HepG2 (cell line): ENCODE results near the gene GRK4. TPM values are rescaled to one million over a fixed set of nuclear protein-coding genes. Genes with fewer than 3 reads are reported as not detected.
"Not testable (repeated sequence)": the region's sequence is repeated elsewhere in the genome, so short reads cannot be mapped to it uniquely, and the experiment has no call there.

Experiments
- ATAC-seq: fragments of 200-7000 bp; cut with Tn5 transposase; 3 replicates; pipeline ENCODE4 v1.9.1; 2020; ENCODE audit warnings: mild to moderate bottlenecking, moderate library complexity
- BruUV-seq: library from RNA; stranded (reverse); fragments of 400-500 nt; replicated peaks from 2 replicates; lab custom pipeline; 2021; lab: Mats Ljungman, UMichigan
- CTCF ChIA-PET: fragments of 300-600 bp; formaldehyde crosslinking; extraction: SDS; loops from one replicate; lab custom pipeline; 2021; ENCODE audit warnings: low total read pairs, inconsistent platforms, low intra/inter-chr PET ratio; lab: Yijun Ruan, JAX
- POLR2A ChIA-PET: fragments of 350-600 bp; sonication (Branson Sonifier 250); formaldehyde crosslinking; loops from one replicate; lab custom pipeline; 2020; ENCODE audit warnings: antibody characterized with exemption, inconsistent platforms; lab: Yijun Ruan, JAX
- DNase-seq: peaks from one replicate; pipeline ENCODE4 v3.0.0-alpha.2; 2015; ENCODE audit warnings: low spot score
- FAIRE-seq: peaks from 3 replicates; lab custom pipeline; 2011; peaks lifted over from hg19 to GRCh38; lab: Jason Lieb, UNC
- H2AFZ ChIP-seq: one replicate; pipeline ENCODE4 v1.6.1; 2011; ENCODE audit warnings: low read length, inconsistent platforms
- H3K27ac ChIP-seq: fragments of 300-600 bp; 3 replicates; pipeline ENCODE4 v1.8.0; 2011; ENCODE audit warnings: mixed run types, mild to moderate bottlenecking, mixed read lengths, low read length, inconsistent platforms; ENCODE audit not compliant: insufficient read depth; ENCODE audit errors: extremely low read length
- H3K27me3 ChIP-seq, 2 experiments: fragments of 200-600 bp in 1 of 2; 2 replicates in 1 of 2; 3 replicates in 1 of 2; pipeline versions ENCODE4 v1.6.0 to v1.8.0; 2011; ENCODE audit warnings: low read length in 2 of 2, mild to moderate bottlenecking in 2 of 2, moderate library complexity in 2 of 2, inconsistent platforms in 1 of 2; ENCODE audit not compliant: insufficient read depth in 2 of 2, control insufficient read depth in 1 of 2
- H3K36me3 ChIP-seq, 2 experiments: fragments of 200-600 bp in 1 of 2; replicated peaks in 1 of 2; 2 replicates in 1 of 2; 3 replicates in 1 of 2; pipeline versions ENCODE4 v1.5.1 to v1.8.0; 2011; ENCODE audit warnings: low read length in 2 of 2, inconsistent platforms in 1 of 2; ENCODE audit not compliant: insufficient read depth in 2 of 2, control insufficient read depth in 1 of 2
- H3K4me1 ChIP-seq: 2 replicates; pipeline ENCODE4 v1.5.1; 2012; ENCODE audit warnings: low read length, inconsistent platforms; ENCODE audit not compliant: insufficient read depth
- H3K4me2 ChIP-seq: 2 replicates; pipeline ENCODE4 v1.6.0; 2011; ENCODE audit warnings: low read depth, low read length, inconsistent platforms
- H3K4me3 ChIP-seq, 3 experiments: fragments of 200-600 bp in 1 of 3; sonication (generic), shearing (Covaris generic) in 1 of 3; replicated peaks in 1 of 3; 2 replicates each; pipeline ENCODE4 v1.5.1; 2011 to 2016; ENCODE audit warnings: low read length in 3 of 3, inconsistent platforms in 2 of 3, low read depth in 2 of 3, mild to moderate bottlenecking in 2 of 3, control low read depth in 1 of 3, mixed read lengths in 1 of 3; ENCODE audit not compliant: insufficient read depth in 1 of 3
- H3K79me2 ChIP-seq: one replicate; pipeline ENCODE4 v1.6.1; 2011; ENCODE audit warnings: low read length, inconsistent platforms; ENCODE audit not compliant: insufficient read depth
- H3K9ac ChIP-seq: 2 replicates; pipeline ENCODE4 v1.6.0; 2011; ENCODE audit warnings: mild to moderate bottlenecking, low read depth, low read length, inconsistent platforms; ENCODE audit not compliant: insufficient read depth
- H3K9me3 ChIP-seq: 2 replicates; pipeline ENCODE4 v1.5.1; 2012; ENCODE audit warnings: mild to moderate bottlenecking, low read length
- H4K20me1 ChIP-seq: 2 replicates; pipeline ENCODE4 v1.6.0; 2011; ENCODE audit warnings: inconsistent platforms, mild to moderate bottlenecking, low read length, moderate library complexity; ENCODE audit not compliant: insufficient read depth
- HDAC2 ChIP-seq: sonication (generic); formaldehyde crosslinking; IDR thresholded peaks from 2 replicates; pipeline ENCODE4 v1.4.0; 2020; ENCODE audit warnings: missing genetic modification reagents
- MED13 ChIP-seq: sonication (generic); formaldehyde crosslinking; IDR thresholded peaks from 2 replicates; pipeline ENCODE4 v1.5.0; 2020; ENCODE audit warnings: missing genetic modification reagents
- NFYC ChIP-seq: IDR thresholded peaks from 2 replicates; pipeline ENCODE4 v1.6.1; 2016; ENCODE audit warnings: missing genetic modification reagents, missing compliant biosample characterization
- WGBS: methylation state at CpG from one replicate; pipeline ENCODE4 v1.1.6; 2017; ENCODE audit warnings: low lambda C conversion rate; 5-methylcytosine and 5-hydroxymethylcytosine counted together
- in situ Hi-C: cut with HindIII; loops from 2 replicates; pipeline ENCODE4 v1.10.0; 2017; ENCODE audit warnings: low pct_unique_long_range_greater_than_20kb; ENCODE audit not compliant: extremely low pct_ligation_motif_present
- intact Hi-C: fragments of 100-400 bp; cut with micrococcal nuclease; formaldehyde crosslinking; loops from one replicate; pipeline ENCODE4 v1.10.0; 2022; ENCODE audit not compliant: unreplicated experiment
- polyA plus RNA-seq, 8 experiments: library from polyadenylated mRNA; depleted of rRNA in 3 of 8; stranded (reverse) in 7 of 8; unstranded in 1 of 8; fragments of >200 nt; fragmentation: Illumina TruSeq in 4 of 8; extraction: Trizol in 4 of 8; gene quantifications; 2 replicates each; pipeline versions ENCODE4 v1.2.1 to v1.2.3, GENCODE V29; 2011 to 2016; ENCODE audit warnings: low read depth in 4 of 8, missing spikeins in 1 of 8, mixed read lengths in 1 of 8; ENCODE audit not compliant: insufficient read depth in 1 of 8
- total RNA-seq, 5 experiments: library from RNA; depleted of rRNA; stranded (reverse); fragments of >200 nt; fragmentation: Illumina TruSeq; extraction: Trizol; gene quantifications; 2 replicates each; pipeline ENCODE4 v1.2.3, GENCODE V29; 2016; ENCODE audit warnings: low read depth in 1 of 5

Gene GRK4
- total and polyA plus RNA-seq, 2 of the 13 experiments (the other 11 are each of a cell fraction or from before 2014, with no cell fraction given): 1.8 to 2.0 TPM

- H3K4me1 ChIP-seq, H3K4me3 ChIP-seq, H2AFZ ChIP-seq, DNase-seq, CTCF ChIA-PET, H3K27me3 ChIP-seq, FAIRE-seq, H3K27ac ChIP-seq, H3K9me3 ChIP-seq, H3K4me2 ChIP-seq, ATAC-seq, H3K79me2 ChIP-seq, BruUV-seq, H4K20me1 ChIP-seq, intact Hi-C loops, H3K9ac ChIP-seq, in situ Hi-C loops: not testable (repeated sequence)
- POLR2A ChIA-PET: interaction anchor here (2.6 kb wide), 1 partner anchor 15 kb away, joined by 5 read pairs; no protein-coding TSS in a partner anchor
- peaks cover 55 to 92% of the 10 kb centered on the region in 2 experiments for H3K36me3 ChIP-seq
- 96% methylated on average over 30 of the region's 30 CpGs for WGBS
Observed at GRCh38 chr4:2945619-2946604, 17.5 kb upstream of the GRK4 start.

DNA sequence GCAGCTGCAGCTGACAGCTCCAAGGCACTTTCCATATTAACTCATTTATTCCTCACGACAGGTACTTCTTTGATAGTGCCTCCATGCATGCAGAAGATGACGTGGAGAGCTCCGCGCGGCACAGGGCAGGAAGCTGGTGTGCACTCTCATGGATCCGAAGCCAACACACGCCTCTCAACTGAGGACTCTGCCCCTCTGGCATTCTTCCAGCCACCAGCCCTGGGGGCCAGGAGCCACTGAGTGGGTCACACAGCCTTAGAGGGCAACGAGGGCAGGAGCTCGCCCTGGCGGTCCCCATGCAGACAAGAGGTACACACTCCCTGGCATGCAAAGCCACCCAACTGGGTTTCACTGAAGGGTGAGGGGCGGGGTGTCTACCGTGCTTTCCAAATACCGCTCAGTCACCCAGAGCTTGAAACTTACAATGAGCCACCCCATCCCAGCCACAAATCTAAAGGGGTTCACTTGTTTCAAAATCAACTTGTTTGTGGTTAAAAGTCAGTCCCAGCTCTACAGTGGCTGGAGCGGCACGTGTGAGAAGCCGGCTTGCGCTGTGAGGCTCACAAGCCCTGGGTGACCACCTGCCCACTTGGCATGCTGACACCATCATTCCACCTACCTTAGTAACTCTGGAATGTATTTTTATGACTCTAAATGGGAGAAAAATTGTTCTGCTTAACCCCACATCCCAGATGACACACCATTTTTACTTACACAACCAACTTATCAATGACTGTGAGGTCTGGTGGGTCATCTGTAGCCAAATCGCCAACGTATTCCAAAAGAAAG is 16.4 kb upstream of the GRK4 start:
- CTCF ChIA-PET: no interaction called here
- no peak overlapping the region for H3K9ac ChIP-seq
- WGBS: 93% methylated on average over 19 of the region's 19 CpGs
- TF ChIP-seq MED13 (no peak), NFYC (CRISPR knock-in tag) (no peak), HDAC2 (no peak)
- no peaks in the 10 kb centered on the region for H3K27me3 ChIP-seq
- no TSS peak for BruUV-seq
- no peak overlapping the region for H2AFZ ChIP-seq
- no peak overlapping the region for H3K4me3 ChIP-seq
- POLR2A ChIA-PET: no interaction called here
- H3K79me2 ChIP-seq: no peaks in the 10 kb centered on the region
- DNase-seq (no peak), FAIRE-seq (no peak), ATAC-seq (no peak)
- in situ Hi-C loops: no loop called here
- H4K20me1 ChIP-seq: 0 out of 2 replicates have a peak, but pooled peaks cover 3% of the 10 kb centered on the region
- no peak overlapping the region for H3K4me2 ChIP-seq
- no peak overlapping the region for H3K27ac ChIP-seq
- peaks cover 58 to 89% of the 10 kb centered on the region in 2 experiments for H3K36me3 ChIP-seq
- H3K9me3 ChIP-seq: no peaks in the 10 kb centered on the region
- intact Hi-C loops: no loop called here
- no peaks in the 10 kb centered on the region for H3K4me1 ChIP-seq
